HG03457 (cell line): ENCODE measurements around the gene RHOB.
"Not testable (repeated sequence)": the region's sequence is repeated elsewhere in the genome, so short reads cannot be mapped to it uniquely, and the experiment has no call there.

ENCODE experiments used
- ATAC-seq: cut with Tn5 transposase; IDR thresholded peaks from one replicate; pipeline ENCODE4 v1.9.1; 2021; ENCODE audit warnings: moderate number of reproducible peaks; ENCODE audit not compliant: unreplicated experiment

Gene RHOB

DNA sequence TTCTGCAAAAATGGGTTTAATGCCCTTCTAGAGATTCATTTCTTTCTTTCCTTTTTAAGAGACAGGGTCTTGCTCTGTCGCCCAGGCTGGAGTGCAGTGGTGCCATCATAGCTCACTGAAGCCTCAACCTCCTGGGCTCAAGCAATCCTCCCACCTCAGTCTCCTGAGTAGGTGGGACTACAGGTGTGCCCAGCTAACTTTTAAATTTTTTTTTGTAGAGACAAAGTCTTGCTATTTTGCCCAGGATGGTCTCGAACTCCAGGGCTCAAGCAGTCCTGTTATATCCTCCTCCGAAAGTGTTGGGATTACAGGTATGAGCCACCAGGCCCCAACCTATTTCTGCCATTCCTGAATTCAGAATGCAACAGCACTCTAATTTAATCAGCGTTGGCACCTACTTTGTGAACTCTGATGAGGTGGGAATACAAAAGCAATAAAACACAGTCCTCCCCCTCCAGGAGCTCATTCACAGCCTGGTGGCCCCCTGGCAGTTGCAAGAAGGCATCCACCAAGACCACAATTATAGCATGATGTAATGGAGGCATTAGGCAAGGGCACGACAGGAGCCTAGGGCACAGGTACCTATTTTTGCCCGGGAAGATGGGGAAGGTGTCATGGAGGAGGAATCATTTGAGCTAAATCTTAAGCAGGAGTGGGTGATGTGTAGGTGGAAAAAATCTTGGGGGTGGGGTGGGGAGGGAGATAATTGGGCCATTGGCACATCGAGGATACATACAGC, 5.1 kb downstream of the RHOB start:
- no peak for ATAC-seq

DNA sequence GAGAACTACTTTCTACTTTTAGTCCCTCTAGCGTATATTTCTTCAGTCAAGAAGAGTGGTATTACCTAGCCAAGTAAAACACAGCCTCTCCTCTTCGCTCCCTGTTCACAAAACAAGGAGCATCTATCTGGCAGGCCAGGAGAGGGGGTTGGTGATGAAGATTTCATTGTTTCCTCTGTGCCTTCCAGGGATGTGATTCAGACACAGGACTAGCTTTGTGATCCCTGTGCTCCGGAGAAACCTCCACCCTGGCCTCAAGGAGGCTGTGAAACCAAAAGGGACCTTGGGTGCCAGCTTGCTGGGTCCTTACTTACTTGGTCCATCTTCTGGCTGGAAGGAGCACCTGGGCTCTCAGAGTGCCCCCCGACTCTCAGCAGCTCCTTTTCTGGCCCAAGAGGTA, 5.7 kb downstream of the RHOB start:
- ATAC-seq, result no peak

DNA sequence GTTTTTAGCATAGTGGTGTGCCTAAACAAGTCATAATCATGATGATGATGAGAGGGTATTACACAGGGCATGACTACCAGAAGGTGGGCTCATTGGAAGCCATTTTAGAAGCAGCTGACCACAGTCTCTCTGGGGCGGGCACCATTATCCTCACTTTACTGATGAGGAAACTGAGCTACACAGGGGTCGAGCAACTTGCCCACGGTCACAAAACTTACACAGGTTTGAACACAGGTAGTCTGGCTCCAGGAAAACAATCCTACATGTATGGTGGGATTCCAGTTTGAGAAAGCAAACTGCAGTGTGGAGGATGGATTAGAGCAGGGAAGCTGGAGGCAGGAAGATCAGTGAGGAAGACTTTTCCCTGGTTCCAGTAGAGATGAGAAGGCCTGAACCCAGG, 6.2 kb downstream of the RHOB start:
- ATAC-seq, result no peak

DNA sequence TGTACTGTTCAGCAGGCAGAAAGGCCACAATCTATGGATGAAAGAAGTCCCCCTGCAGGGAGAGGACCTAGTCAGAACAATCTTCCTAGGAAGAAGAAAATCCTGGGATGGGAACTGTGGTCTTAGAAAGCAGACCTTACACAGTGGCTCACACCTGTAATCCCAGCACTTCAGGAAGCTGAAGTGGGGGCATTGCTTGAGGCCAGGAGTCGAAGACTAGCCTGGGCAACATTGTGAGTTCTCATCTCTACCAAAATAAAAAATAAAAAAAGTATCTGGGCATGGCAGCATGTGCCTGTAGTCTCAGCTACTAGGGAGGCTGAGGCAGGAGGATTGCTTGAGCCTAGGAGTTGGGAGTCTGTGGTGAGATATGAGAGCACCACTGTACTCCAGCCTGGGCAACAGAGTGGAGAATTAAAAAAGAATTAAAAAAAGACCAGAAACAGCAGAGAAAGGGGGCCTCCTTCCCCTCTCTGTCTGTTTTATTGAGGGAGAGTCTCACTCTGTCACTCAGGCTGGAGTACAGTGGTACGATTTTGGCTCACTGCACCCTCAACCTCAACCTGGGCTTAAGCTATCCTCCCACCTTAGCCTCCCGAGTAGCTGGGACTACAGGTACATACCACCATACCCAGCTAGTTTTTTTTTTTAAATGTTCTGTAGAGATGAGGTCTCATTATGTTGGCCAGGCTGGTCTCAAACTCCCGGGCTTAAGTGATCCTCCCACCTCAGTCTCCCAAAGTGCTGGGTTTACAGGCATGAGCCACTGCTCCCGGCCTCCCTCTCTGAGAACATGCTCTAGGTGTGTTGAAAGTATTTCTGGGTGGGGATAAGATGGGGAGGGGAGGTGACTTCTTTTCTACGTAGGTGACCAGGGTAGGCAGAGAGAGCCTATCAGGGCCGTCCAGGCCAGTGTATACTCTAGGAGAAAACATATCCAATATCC, 7.4 kb downstream of the RHOB start:
- no peak for ATAC-seq

DNA sequence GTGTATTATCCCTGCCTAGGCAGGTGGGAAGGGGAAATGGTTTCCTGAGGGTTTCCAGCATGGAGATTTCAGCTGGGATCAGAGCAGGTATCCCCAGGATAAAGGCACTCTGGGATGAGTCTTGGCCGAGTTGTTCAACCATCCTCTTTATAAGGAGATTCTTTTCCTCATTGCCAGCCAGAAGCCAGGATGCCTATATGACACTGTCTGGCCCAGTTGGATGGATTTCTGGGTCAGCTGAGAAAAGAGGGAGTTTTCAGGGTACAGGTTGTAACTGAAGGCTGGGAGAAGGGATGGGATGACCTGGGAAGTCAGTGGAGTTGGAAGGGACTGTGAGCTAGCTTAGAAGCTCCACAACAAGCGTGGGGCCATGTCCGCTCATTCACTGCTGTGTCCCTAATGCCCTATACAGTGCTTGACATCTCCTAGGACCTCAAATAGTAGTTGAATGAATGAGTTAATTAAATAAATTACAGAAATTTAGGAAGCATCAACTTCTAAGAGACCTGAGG, 8.3 kb downstream of the RHOB start:
- ATAC-seq, result no peak

DNA sequence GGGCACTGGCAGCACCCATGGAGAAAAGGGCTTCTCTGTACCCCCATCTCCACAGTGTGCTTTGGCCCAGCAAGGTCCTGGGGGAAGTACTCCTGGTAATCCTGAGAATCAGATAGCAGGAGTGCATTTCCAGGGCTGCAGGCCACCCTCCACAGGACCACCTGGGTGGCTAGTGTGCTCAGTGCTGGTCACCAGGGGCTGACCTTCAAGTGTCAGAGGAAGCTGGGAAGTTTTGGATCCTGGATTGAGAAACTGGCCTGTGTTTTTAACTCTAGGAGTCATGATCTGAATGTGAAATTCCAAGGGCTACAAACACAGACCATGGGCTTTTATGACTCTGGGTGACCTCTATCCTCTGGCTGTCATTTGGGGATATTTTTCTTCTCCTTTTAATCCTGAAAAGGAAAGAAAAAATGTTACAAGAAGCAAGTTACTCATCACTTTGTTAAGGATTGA, 9.3 kb downstream of the RHOB start:
- no peak for ATAC-seq

DNA sequence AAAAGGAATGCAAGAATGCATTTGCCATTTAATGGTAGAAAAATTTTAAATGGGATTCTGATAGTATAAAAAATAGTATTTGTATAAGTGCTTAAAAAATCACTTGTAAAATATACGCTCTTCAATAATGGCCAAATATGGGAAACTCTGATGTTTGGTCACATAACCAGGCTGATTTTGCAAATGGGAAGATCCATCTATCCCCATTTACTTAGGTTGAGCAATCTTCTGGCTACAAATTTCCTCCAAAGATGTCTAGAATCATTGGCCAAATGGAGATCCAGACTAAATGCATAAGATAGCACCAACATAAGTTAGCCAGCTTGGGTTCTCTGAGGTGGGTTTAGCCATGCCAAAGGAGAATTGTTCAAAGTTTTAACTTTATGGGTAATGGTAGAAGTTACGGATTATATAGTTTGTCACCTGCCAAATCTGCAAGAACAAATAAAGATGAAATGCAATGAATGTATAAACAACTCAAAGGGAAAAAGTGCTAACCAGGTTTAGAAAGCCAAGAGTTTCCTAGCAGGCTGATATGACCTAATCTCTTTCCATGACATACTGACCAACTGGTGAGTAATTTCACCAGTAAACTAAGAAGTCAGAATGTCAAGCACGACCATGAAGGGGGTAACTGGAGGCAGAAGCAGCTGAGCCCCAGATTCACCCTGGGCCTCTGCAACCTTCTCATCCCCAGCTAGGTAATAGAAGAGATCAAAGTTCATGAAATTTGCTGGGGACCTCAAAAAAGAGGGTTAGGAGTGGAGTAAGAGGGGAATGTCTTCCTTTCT, 10.0 kb downstream of the RHOB start:
- ATAC-seq, result no peak

DNA sequence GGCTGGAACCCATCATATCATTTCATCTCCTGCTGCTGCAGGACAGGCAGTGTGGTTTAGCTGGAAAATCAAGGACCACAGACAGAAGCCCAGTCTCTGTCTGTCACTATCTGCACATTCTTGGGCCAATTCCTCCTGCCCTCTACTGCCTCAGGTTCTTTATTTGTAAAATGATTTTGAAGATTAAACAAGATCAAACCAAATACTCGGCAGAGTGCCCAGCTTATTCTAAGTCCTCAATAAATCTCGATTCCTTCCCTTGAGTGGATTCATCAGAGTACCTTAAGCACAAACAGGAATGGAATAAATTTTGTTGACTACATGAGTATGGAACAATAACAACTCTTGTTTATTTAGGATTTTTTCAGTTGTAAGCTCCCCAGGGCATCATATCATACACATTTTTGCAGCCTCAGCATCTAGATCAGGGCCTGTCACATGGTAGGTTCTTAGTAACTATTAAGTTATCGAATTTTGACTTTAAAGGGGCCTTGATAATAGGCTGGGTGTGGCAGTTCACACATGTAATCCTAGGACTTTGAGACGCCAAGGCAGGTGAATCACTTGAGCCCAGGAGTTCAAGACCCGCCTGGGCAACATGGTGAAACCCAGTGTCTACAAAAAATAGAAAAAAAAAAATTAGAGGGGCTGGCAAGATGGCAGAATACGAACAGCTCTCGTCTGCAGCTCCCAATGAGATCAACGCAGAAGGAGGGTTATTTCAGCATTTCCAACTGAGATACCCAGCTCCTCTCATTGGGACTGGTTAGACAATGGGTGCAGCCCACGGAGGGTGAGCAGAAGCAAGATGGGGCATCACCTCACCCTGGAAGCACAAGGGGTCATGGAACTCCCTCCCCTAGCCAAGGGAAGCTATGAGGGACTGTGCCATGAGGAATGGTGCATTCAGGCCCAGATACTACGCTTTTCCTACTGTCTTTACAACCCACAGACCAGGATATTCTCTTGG, 11.1 kb downstream of the RHOB start:
- ATAC-seq, result no peak

DNA sequence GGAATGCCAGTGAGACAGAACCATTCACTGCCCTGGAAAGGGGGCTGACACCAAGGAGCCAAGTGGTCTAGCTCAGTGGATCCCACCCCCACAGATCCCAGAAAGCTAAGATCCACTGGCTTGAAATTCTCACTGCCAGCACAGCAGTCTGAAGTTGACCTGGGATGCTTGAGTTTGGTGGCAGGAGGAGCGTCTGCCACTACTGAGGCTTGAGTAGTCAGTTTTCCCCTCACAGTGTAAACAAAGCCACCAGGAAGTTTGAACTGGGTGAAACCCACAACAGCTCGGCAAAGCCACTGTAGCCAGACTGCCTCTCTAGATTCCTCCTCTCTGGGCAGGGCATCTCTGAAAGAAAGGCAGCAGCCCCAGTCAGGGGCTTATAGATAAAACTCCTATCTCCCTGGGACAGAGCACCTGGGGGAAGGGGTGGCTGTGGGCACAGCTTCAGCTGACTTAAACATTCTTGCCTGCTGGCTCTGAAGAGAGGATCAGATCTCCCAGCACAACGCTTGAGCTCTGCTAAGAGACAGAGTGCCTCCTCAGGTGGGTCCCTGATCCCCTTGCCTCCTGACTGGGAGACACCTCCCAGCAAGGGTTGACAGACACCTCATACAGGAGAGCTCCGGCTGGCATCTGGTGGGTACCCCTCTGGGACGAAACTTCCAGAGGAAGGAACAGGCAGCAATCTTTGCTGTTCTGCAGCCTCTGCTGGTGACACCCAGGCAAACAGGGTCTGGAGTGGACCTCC, 12.0 kb downstream of the RHOB start:
- not testable (repeated sequence) for ATAC-seq

DNA sequence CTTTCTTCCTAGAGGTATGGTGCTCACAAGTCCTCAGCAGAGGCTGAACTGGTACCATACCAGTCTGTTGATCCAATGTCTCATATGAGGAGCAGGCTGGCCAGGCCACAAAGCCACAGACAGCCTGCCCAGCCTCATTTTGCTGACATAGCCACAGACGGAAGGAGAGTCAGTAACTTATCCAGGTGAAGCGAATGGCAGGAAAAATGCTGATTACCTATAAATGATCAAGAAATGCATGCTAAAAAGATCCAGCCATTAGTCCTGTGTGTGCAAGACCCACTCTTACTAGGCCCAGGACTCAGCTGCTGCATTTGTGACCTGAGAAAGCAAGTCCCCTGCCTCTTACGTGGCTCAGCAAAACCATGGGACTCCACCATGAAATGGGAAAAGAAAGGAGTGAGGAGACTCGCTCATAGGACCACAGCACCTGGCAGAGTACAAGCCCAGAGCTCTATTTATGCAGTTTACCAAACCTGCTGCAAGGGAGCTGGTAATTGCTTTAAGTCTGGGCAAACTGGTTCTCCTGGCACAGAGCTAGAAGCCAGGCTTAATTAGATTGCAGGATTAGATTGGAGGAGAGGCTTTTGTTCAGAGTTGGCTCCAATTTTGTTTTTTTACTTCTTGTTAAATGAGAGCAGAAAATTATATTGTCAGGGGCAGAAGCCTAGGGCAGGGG, 19.0 kb downstream of the RHOB start:
- ATAC-seq, result no peak

DNA sequence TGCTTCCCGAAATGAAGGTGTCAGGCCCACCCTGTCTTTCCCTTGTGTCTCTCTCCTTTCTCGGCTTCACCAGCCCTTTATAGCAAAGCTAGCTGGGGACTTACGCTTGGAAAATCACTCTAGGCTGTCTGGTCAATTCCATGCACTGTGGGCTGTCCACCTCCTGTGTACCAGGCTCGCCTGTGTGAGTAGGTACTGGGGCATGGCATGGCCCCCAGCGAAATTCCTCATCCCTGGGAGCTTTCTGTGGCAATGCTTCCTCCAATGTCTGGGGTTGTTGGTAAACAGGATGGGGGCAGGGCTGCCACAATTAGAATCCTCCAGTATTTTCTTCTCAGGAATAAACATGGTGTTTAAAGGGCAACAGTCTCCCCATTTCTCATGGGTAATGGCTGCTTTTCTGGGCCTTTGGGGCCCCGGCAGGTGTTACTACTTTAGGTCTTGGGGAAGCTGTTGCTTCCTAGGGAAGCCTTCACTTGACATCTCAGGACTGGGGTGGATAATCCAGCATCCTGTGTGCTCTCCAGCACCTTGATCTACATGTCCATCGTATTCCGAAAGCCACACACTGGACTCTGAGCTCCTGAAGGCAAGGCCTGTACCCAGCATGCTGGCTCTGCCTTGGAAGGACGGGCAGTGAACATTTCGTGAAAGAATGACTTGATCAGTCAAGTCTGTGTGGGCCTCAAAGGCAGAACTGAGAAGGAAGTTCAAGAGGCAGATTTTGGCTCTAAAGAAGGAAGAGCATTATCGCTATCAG, 21.1 kb downstream of the RHOB start:
- ATAC-seq, result no peak

DNA sequence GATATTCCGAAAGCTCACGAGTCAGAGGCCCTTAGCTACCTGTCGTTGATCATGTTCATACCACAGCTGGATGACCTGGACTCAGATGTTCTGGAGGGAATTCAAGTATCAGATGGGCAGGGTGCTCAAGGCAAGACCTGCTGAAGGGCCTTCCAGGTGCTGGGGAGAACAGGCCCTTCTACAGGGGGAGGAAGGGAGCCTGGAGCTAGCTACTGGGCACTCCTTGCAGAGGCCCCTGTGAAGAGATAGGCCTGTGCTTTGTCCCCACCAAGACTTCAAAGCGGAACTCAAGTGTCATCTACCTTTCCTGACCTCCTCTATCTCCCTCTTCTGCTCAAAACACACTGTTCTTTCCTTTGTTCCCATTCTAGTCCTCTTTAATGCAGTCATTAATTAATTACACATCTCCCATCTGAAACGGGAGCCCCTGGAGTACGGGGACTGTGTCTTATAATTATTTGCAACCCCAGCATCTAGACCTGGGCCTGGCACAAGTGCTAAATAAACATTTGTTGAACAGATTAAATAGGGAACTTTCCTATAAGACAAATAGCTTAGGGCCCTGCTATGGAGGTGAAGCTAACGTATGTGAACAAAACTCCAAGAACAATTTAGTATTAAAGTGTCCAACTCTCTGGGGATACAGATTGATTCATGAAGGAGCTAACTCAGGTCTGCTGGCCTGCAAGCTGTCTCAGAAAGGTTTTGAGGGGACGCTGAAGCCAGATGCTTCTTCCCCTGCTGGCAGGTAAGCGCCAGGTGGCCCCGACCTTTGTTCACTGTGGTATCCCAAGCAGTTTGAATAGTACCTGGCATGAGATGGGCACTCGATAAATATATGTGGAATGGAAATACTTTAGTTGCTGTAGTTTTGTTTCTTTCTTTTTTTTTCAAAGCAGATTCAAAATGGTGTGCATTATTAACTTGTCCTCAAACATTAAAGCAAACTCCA, 22.0 kb downstream of the RHOB start:
- no peak for ATAC-seq

DNA sequence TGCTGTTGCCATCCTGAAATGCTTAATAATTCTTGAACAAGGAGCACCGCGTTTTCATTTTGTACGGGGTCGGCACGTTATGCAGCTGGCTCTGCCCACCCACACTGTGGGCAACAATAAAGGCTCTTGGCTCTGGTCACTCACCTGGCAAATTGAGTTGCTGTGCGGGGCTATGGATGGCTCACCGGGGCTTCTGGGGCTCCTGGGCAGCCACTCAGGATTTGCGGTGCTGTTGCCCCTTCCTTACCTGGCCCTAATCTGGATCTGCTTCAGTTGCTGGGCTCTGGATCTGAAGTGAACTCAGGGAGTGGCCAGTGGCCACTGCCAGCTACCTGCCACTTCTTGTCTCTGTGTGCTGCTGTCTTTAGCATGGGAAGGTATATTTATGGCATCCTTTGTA, 22.7 kb downstream of the RHOB start:
- no peak for ATAC-seq

DNA sequence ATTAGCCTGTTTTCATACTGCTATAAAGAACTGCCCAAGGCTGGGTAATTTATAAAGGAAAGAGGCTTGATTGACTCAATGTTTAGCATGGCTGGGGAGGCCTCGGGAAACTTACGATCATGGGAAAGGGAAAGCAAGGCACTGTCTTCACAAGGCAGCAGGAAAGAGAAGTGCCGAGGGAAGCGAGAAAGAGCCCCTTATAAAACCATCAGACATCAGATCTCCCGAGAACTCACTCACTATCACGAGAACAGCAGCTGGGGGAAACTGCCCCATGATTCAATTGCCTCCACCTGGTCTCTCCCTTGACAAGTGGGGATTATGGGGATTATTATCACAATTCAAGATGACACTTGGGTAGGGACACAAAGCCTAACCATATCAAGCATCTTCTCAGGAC, 23.3 kb downstream of the RHOB start:
- ATAC-seq, result no peak

DNA sequence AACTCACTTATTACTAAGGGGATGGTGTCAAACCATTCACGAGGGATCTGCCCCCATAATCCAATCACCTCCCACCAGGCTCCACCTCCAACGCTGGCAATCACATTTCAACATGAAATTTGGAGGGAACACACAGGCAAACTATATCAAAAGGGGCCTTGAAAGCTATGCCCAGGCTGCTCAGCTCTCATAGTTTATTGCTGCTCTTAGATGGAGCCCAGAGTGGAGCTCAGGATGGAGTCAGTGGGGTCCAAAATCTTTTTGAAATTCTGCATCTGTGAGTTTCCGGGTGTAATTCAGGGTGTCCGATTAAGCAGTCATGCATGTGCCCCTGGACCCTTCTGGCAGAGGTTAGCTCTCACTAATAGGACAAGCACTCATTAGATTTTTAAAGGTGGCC, 24.3 kb downstream of the RHOB start:
- no peak for ATAC-seq

DNA sequence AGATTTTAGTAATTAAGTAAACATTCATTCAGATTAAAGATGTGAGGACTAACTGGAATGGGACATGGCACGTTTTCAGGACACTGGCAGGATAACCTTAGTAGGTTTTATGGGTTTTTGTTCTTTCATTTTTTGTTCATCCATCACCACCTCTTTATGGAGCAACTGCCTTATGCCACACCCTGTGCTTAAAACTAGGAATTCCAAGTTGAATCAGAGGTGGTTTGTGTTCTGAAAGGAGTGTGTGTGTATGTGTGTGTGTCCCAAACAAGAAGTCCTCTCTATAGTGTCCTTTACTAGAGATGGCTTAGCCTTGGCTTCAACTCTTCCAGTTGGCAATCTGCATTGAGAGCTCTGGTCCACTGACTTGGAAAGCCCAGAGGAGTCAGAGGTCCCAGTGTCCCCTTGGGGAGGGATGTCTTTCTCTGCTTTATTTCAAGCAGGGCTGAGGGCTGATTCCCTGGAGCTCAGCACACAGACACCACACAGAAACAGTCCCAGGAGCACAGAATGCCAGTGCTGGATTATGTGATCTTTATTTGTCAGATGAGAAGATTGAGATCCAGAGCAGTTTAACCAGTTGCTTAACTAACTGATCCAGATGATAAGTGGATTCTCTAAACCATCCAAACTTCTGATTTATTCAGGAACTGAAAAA, 25.2 kb downstream of the RHOB start:
- no peak for ATAC-seq
